UCSD-AML1 (cell line): ENCODE data around the gene AP5B1.

Experiments used
- DNase-seq: peaks from one replicate; lab custom pipeline; 2025; ENCODE audit not compliant: unreplicated experiment; lab: John Stamatoyannopoulos, UW

AP5B1 gene

GRCh38 chr11:65780770-65781151, at the start of gene AP5B1:
TSS of gene AP5B1 (minus strand) at chr11:65780976. CDS start at chr11:65780591, 385 bp downstream.
- DNase-seq, result peak; percentile 72

- no peak for DNase-seq
Observed at GRCh38 chr11:65829459-65829858, 48.7 kb upstream of the AP5B1 start.

GRCh38 chr11:65826984-65827735, 46.4 kb upstream of the AP5B1 start:
- DNase-seq, result no peak

GRCh38 chr11:65822776-65823528, 42.2 kb upstream of the AP5B1 start:
- no peak for DNase-seq

- no peak for DNase-seq
Observed at GRCh38 chr11:65821107-65821506, 40.3 kb upstream of the AP5B1 start.

- DNase-seq, result peak; percentile 91
Observed at GRCh38 chr11:65817835-65818680, 37.3 kb upstream of the AP5B1 start.

GRCh38 chr11:65817312-65817834, 36.6 kb upstream of the AP5B1 start:
- no peak for DNase-seq

- DNase-seq, result no peak
Observed at GRCh38 chr11:65816696-65817095, 35.9 kb upstream of the AP5B1 start.

GRCh38 chr11:65814986-65815565, 34.3 kb upstream of the AP5B1 start:
- no peak for DNase-seq

- no peak for DNase-seq
Observed at GRCh38 chr11:65814131-65814985, 33.6 kb upstream of the AP5B1 start.

- no peak for DNase-seq
Observed at GRCh38 chr11:65811764-65812475, 31.1 kb upstream of the AP5B1 start.

GRCh38 chr11:65810046-65810868, 29.5 kb upstream of the AP5B1 start:
- DNase-seq, result no peak

GRCh38 chr11:65809496-65809895, 28.7 kb upstream of the AP5B1 start:
- DNase-seq, result no peak

GRCh38 chr11:65808744-65809341, 28.1 kb upstream of the AP5B1 start:
- no peak for DNase-seq

- DNase-seq, result no peak
Observed at GRCh38 chr11:65806979-65807378, 26.2 kb upstream of the AP5B1 start.

GRCh38 chr11:65803797-65804492, 23.2 kb upstream of the AP5B1 start:
- DNase-seq, result no peak

- no peak for DNase-seq
Observed at GRCh38 chr11:65802841-65803240, 22.1 kb upstream of the AP5B1 start.
